HepG2 (cell line): ENCODE results near the gene ANKRD65. TPM values are rescaled to one million over a fixed set of nuclear protein-coding genes. Genes with fewer than 3 reads are reported as not detected.

ENCODE experiments used
- ATF7 ChIP-seq, 2 experiments: fragments of 450-650 bp in 1 of 2; sonication (generic) in 1 of 2; formaldehyde crosslinking in 1 of 2; IDR thresholded peaks; 2 replicates each; pipeline versions ENCODE4 v1.4.0 to v1.6.1; 2016 to 2020; ENCODE audit warnings: antibody characterized with exemption in 1 of 2, mild to moderate bottlenecking in 1 of 2, missing genetic modification reagents in 1 of 2
- DDIT3 ChIP-seq: sonication (generic); formaldehyde crosslinking; IDR thresholded peaks from 2 replicates; pipeline ENCODE4 v1.4.0; 2020; ENCODE audit warnings: mild to moderate bottlenecking, missing genetic modification reagents
- E2F1 ChIP-seq: sonication (generic); formaldehyde crosslinking; IDR thresholded peaks from 2 replicates; pipeline ENCODE4 v1.5.0; 2020; ENCODE audit warnings: missing genetic modification reagents
- ELK4 ChIP-seq: sonication (generic); formaldehyde crosslinking; IDR thresholded peaks from 2 replicates; pipeline ENCODE4 v1.9.0; 2021; ENCODE audit warnings: missing genetic modification reagents, borderline replicate concordance
- GLMP ChIP-seq: sonication (generic); formaldehyde crosslinking; IDR thresholded peaks from 2 replicates; pipeline ENCODE4 v1.9.0; 2021; ENCODE audit warnings: missing genetic modification reagents, mild to moderate bottlenecking, borderline replicate concordance
- MIXL1 ChIP-seq: IDR thresholded peaks from 2 replicates; pipeline ENCODE4 v1.6.1; 2016
- MXD1 ChIP-seq: sonication (generic); formaldehyde crosslinking; IDR thresholded peaks from 2 replicates; pipeline ENCODE4 v1.4.0; 2020; ENCODE audit warnings: mild to moderate bottlenecking, missing genetic modification reagents
- PAF1 ChIP-seq: IDR thresholded peaks from 2 replicates; pipeline ENCODE4 v1.6.1; 2016; ENCODE audit warnings: missing genetic modification reagents, missing compliant biosample characterization
- RFX5 ChIP-seq: IDR thresholded peaks from 2 replicates; pipeline ENCODE4 v1.6.1; 2011; ENCODE audit warnings: low read depth, low read length, improper control_type of control experiment
- SP2 ChIP-seq: sonication (generic); formaldehyde crosslinking; IDR thresholded peaks from 2 replicates; pipeline ENCODE4 v1.5.1; 2020; ENCODE audit warnings: mild to moderate bottlenecking, missing genetic modification reagents
- TCF7L2 ChIP-seq: IDR thresholded peaks from 2 replicates; pipeline ENCODE4 v1.6.1; 2011; ENCODE audit warnings: mild to moderate bottlenecking, low read depth, low read length, moderate library complexity
- TRIM22 ChIP-seq: fragments of 450-650 bp; IDR thresholded peaks from 2 replicates; pipeline ENCODE4 v1.6.1; 2017
- ZBTB39 ChIP-seq: sonication (generic); formaldehyde crosslinking; IDR thresholded peaks from 2 replicates; pipeline ENCODE4 v1.5.0; 2020; ENCODE audit warnings: missing genetic modification reagents
- ZKSCAN8 ChIP-seq: IDR thresholded peaks from 2 replicates; pipeline ENCODE4 v1.6.1; 2016; ENCODE audit warnings: borderline replicate concordance, missing genetic modification reagents, missing compliant biosample characterization
- ZNF367 ChIP-seq: sonication (generic); formaldehyde crosslinking; IDR thresholded peaks from 2 replicates; pipeline ENCODE4 v1.4.0; 2020; ENCODE audit warnings: missing genetic modification reagents, borderline replicate concordance
- ZNF383 ChIP-seq: sonication (generic); formaldehyde crosslinking; IDR thresholded peaks from 2 replicates; pipeline ENCODE4 v1.4.0; 2020; ENCODE audit warnings: missing genetic modification reagents, mild to moderate bottlenecking, borderline replicate concordance
- ZNF512 ChIP-seq: sonication (generic); formaldehyde crosslinking; IDR thresholded peaks from 2 replicates; pipeline ENCODE4 v1.4.0; 2020; ENCODE audit warnings: mild to moderate bottlenecking, missing genetic modification reagents
- ZNF567 ChIP-seq: sonication (generic); formaldehyde crosslinking; IDR thresholded peaks from 2 replicates; pipeline ENCODE4 v1.8.1; 2023; ENCODE audit warnings: mild to moderate bottlenecking, missing genetic modification reagents, borderline replicate concordance
- ZNF713 ChIP-seq: sonication (generic); formaldehyde crosslinking; IDR thresholded peaks from 2 replicates; pipeline ENCODE4 v1.4.0; 2020; ENCODE audit warnings: mild to moderate bottlenecking, missing genetic modification reagents
- ZNF780A ChIP-seq: sonication (generic); formaldehyde crosslinking; IDR thresholded peaks from 2 replicates; pipeline ENCODE4 v1.8.0; 2022; ENCODE audit warnings: mild to moderate bottlenecking, missing genetic modification reagents, moderate library complexity
- polyA plus RNA-seq, 8 experiments: library from polyadenylated mRNA; depleted of rRNA in 3 of 8; stranded (reverse) in 7 of 8; unstranded in 1 of 8; fragments of >200 nt; fragmentation: Illumina TruSeq in 4 of 8; extraction: Trizol in 4 of 8; gene quantifications; 2 replicates each; pipeline versions ENCODE4 v1.2.1 to v1.2.3, GENCODE V29; 2011 to 2016; ENCODE audit warnings: low read depth in 4 of 8, missing spikeins in 1 of 8, mixed read lengths in 1 of 8; ENCODE audit not compliant: insufficient read depth in 1 of 8
- total RNA-seq, 5 experiments: library from RNA; depleted of rRNA; stranded (reverse); fragments of >200 nt; fragmentation: Illumina TruSeq; extraction: Trizol; gene quantifications; 2 replicates each; pipeline ENCODE4 v1.2.3, GENCODE V29; 2016; ENCODE audit warnings: low read depth in 1 of 5

Gene ANKRD65
- total and polyA plus RNA-seq, 2 of the 13 experiments (the other 11 are each of a cell fraction or from before 2014, with no cell fraction given), result 12.1 to 30.1 TPM

GRCh38 chr1:1421147-1421906 is at the start of gene ANKRD65 (continued):
- no peak for TF ChIP-seq E2F1
- TF ChIP-seq TCF7L2, result no peak
- no peak for TF ChIP-seq ELK4 (CRISPR knock-in tag)
- TF ChIP-seq ZNF367 (CRISPR knock-in tag), result no peak
- no peak for TF ChIP-seq ZNF383
- TF ChIP-seq ZBTB39 (CRISPR knock-in tag), result no peak
- no peak for TF ChIP-seq MIXL1
- no peak for TF ChIP-seq PAF1 (CRISPR knock-in tag)
- no peak for TF ChIP-seq ATF7 (IDR thresholded peaks at IDR 0.05)
- no peak for TF ChIP-seq ATF7 (CRISPR knock-in tag; IDR thresholded peaks at IDR 0.05)
- no peak for TF ChIP-seq SP2 (CRISPR knock-in tag)
- TF ChIP-seq MXD1 (CRISPR knock-in tag), result no peak
- no peak for TF ChIP-seq ZNF713 (CRISPR knock-in tag)
- no peak for TF ChIP-seq TRIM22
- no peak for TF ChIP-seq ZNF512 (CRISPR knock-in tag)
- TF ChIP-seq ZNF780A (CRISPR knock-in tag), result no peak
- no peak for TF ChIP-seq ZKSCAN8 (CRISPR knock-in tag)
- TF ChIP-seq DDIT3 (CRISPR knock-in tag), result no peak
- no peak for TF ChIP-seq GLMP (CRISPR knock-in tag)
- TF ChIP-seq ZNF567, result no peak
- TF ChIP-seq RFX5, result no peak
